Thyroid gland (tissue), 4 donors: ENCODE results near the gene COL12A1.

Experiments used
- CTCF ChIP-seq, 6 experiments: fragments of 200-600 bp in 3 of 6; fragments of 450-650 bp in 3 of 6; sonication (generic) in 3 of 6; IDR thresholded peaks; one replicate each; pipeline ENCODE4 v1.5.1; 2016 to 2019; ENCODE audit warnings: antibody characterized with exemption in 6 of 6, mild to moderate bottlenecking in 2 of 6, inconsistent platforms in 1 of 6, moderate library complexity in 1 of 6
- POLR2A ChIP-seq, 2 donors: fragments of 450-650 bp; IDR thresholded peaks; one replicate each; pipeline ENCODE4 v1.6.1; 2017; ENCODE audit warnings: antibody characterized with exemption in 2 of 2, mild to moderate bottlenecking in 2 of 2, moderate library complexity in 1 of 2

- TF ChIP-seq CTCF (IDR thresholded peaks at IDR 0.05) (no peak), POLR2A (IDR thresholded peaks at IDR 0.05) (no peak)
Observed at GRCh38 chr6:75246386-75246785, 40.5 kb upstream of the COL12A1 start.
